B cell (primary cell): ENCODE measurements around the gene H1-8. TPM values are rescaled to one million over a fixed set of nuclear protein-coding genes. Genes with fewer than 3 reads are reported as not detected.
"Not testable (repeated sequence)": the region's sequence is repeated elsewhere in the genome, so short reads cannot be mapped to it uniquely, and the experiment has no call there.

ENCODE experiments used
- ATAC-seq: fragments of 200-7000 bp; cut with Tn5 transposase; one replicate; pipeline ENCODE4 v1.10.0; 2021; ENCODE audit warnings: low read depth, mild to moderate bottlenecking, moderate number of reproducible peaks, moderate library complexity
- CTCF ChIA-PET: fragments of 350-600 bp; sonication (Branson Sonifier 250); formaldehyde crosslinking; loops from one replicate; lab custom pipeline; 2021; ENCODE audit warnings: antibody characterized with exemption, inconsistent platforms; lab: Charles Lee
- POLR2A ChIA-PET: fragments of 350-600 bp; sonication (Branson Sonifier 250); formaldehyde crosslinking; loops from one replicate; lab custom pipeline; 2021; ENCODE audit warnings: antibody characterized with exemption; lab: Charles Lee
- DNase-seq: peaks from one replicate; pipeline ENCODE4 v3.0.0; 2013
- H2AFZ ChIP-seq: 2 replicates; pipeline ENCODE4 v1.6.1; 2012; ENCODE audit warnings: mild to moderate bottlenecking, low read depth, low read length; ENCODE audit not compliant: insufficient read depth, poor library complexity, severe bottlenecking
- H3K27ac ChIP-seq, 2 donors: 1 replicate in 1 of 2; 2 replicates in 1 of 2; pipeline ENCODE4 v1.5.1; 2012 to 2013; ENCODE audit warnings: low read length in 2 of 2, mild to moderate bottlenecking in 2 of 2, moderate library complexity in 1 of 2
- H3K27me3 ChIP-seq, 4 experiments: fragments of 200-600 bp in 1 of 4; sonication (generic) in 1 of 4; replicated peaks in 1 of 4; 1 replicate in 2 of 4; 2 replicates in 2 of 4; pipeline versions ENCODE4 v1.6.1 to v1.7.0; 2013 to 2016; ENCODE audit warnings: low read length in 3 of 4, mild to moderate bottlenecking in 2 of 4, mixed read lengths in 1 of 4, moderate library complexity in 1 of 4; ENCODE audit not compliant: insufficient read depth in 4 of 4, control insufficient read depth in 3 of 4; ENCODE audit errors: control extremely low read depth in 1 of 4
- H3K36me3 ChIP-seq, 2 experiments: replicated peaks in 1 of 2; 1 replicate in 1 of 2; 2 replicates in 1 of 2; pipeline versions ENCODE4 v1.6.1 to v1.7.1; 2013; ENCODE audit warnings: low read length in 1 of 2; ENCODE audit not compliant: insufficient read depth in 2 of 2, control insufficient read depth in 1 of 2; ENCODE audit errors: control extremely low read depth in 1 of 2, extremely low read depth in 1 of 2
- H3K4me1 ChIP-seq, 2 donors: fragments of 200-600 bp in 1 of 2; sonication (generic) in 1 of 2; 1 replicate in 1 of 2; 2 replicates in 1 of 2; pipeline versions ENCODE4 v1.5.1 to v1.6.1; 2013 to 2017; ENCODE audit warnings: low read length in 2 of 2; ENCODE audit not compliant: control insufficient read depth in 2 of 2, insufficient read depth in 2 of 2
- H3K4me2 ChIP-seq: replicated peaks from 2 replicates; pipeline ENCODE3; 2012; ENCODE audit warnings: mild to moderate bottlenecking, low read depth, low read length; ENCODE audit not compliant: poor library complexity, severe bottlenecking
- H3K4me3 ChIP-seq, 5 experiments: fragments of 200-600 bp in 1 of 5; sonication (generic) in 1 of 5; 1 replicate in 3 of 5; 2 replicates in 2 of 5; pipeline versions ENCODE4 v1.5.1 to v1.7.0; 2011 to 2016; ENCODE audit warnings: low read length in 4 of 5, mild to moderate bottlenecking in 4 of 5, low read depth in 2 of 5, control low read depth in 1 of 5, moderate library complexity in 1 of 5; ENCODE audit not compliant: insufficient read depth in 1 of 5; ENCODE audit errors: control extremely low read depth in 1 of 5, extremely low read depth in 1 of 5
- H3K79me2 ChIP-seq: fragments of 200-600 bp; sonication (generic); one replicate; pipeline ENCODE4 v1.6.0; 2016; ENCODE audit warnings: low read length; ENCODE audit not compliant: control insufficient read depth, insufficient read depth
- H3K9ac ChIP-seq: fragments of 200-600 bp; sonication (generic); 2 replicates; pipeline ENCODE4 v1.6.1; 2017; ENCODE audit warnings: mild to moderate bottlenecking, low read length, moderate library complexity
- H3K9me3 ChIP-seq, 3 donors: one replicate each; pipeline versions ENCODE4 v1.6.1 to v1.7.1; 2013; ENCODE audit warnings: low read length in 2 of 3; ENCODE audit not compliant: control insufficient read depth in 2 of 3, insufficient read depth in 1 of 3; ENCODE audit errors: control extremely low read depth in 1 of 3
- H4K20me1 ChIP-seq: 2 replicates; pipeline ENCODE4 v1.6.0; 2012; ENCODE audit warnings: mild to moderate bottlenecking, low read length; ENCODE audit not compliant: insufficient read depth, control insufficient read depth, poor library complexity, severe bottlenecking
- H3K27ac Mint-ChIP-seq: one replicate; pipeline ENCODE4 v1.8.0; 2021; ENCODE audit warnings: mixed read lengths
- H3K27me3 Mint-ChIP-seq: one replicate; pipeline ENCODE4 v1.8.0; 2021; ENCODE audit warnings: mixed read lengths
- H3K4me1 Mint-ChIP-seq: one replicate; pipeline ENCODE4 v1.8.0; 2021; ENCODE audit warnings: mixed read lengths
- H3K4me3 Mint-ChIP-seq: one replicate; pipeline ENCODE4 v1.8.0; 2021; ENCODE audit warnings: mixed read lengths
- H3K9me3 Mint-ChIP-seq: one replicate; pipeline ENCODE4 v1.8.0; 2022; ENCODE audit warnings: mixed read lengths; ENCODE audit not compliant: insufficient read depth
- EZH2 ChIP-seq: IDR thresholded peaks from 2 replicates; pipeline ENCODE4 v1.6.1; 2012; ENCODE audit warnings: borderline replicate concordance, low read depth, mild to moderate bottlenecking, moderate library complexity, low read length; ENCODE audit not compliant: insufficient read depth, poor library complexity, severe bottlenecking
- WGBS: methylation state at CpG from one replicate; pipeline ENCODE4 v1.1.5; 2013; ENCODE audit warnings: missing lambda C conversion rate; ENCODE audit not compliant: insufficient coverage; 5-methylcytosine and 5-hydroxymethylcytosine counted together
- intact Hi-C: fragments of 100-400 bp; cut with micrococcal nuclease; formaldehyde crosslinking; loops from one replicate; pipeline ENCODE4 v1.10.0; 2022
- polyA plus RNA-seq: library from polyadenylated mRNA; depleted of rRNA; stranded (reverse); fragments of >200 nt; gene quantifications from 2 replicates; pipeline ENCODE4 v1.2.3, GENCODE V29; 2012
- total RNA-seq, 2 donors: library from RNA; stranded (reverse); fragments of 120-200 nt in 1 of 2; gene quantifications; 1 replicate in 1 of 2; 2 replicates in 1 of 2; pipeline versions ENCODE4 v1.2.3 to v1.2.4, GENCODE V29; 2013 to 2022
- TF ChIP-seq, protein P1 (sequence below): fragments of 200-600 bp; IDR thresholded peaks from one replicate; pipeline ENCODE4 v1.8.0; 2022; ENCODE audit warnings: antibody characterized with exemption, mild to moderate bottlenecking

The H1-8 gene
- total and polyA plus RNA-seq, 2 donors (not counting 1 experiment from before 2014, with no cell fraction given): not detected

DNA sequence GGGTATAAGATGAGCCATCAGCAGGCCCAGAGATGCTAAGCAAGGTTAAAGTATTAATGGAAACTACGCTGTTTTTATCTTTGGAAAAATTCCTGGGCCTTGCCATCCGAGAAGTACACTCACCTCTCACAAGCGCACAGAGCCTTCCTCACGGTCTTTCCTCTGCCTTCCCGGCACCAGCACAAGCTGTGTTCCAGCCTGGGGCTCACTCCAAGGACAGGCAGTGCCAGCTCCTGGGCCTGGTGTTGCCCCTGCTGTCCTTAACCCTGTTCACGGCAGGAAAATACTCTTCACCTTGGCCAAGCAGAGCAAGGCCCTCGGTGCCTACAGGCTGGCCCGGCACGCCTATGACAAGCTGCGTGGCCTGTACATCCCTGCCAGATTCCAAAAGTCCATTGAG is 28.9 kb upstream of the H1-8 start:
- intact Hi-C loops: no loop called here
- Histone ChIP-seq H3K9ac (no peak overlapping the region), H3K27ac (no peak overlapping the region), H4K20me1 (no peaks in the 10 kb centered on the region), H3K4me1 (no peaks in the 10 kb centered on the region), H2AFZ (no peak overlapping the region), H3K36me3 (no peaks in the 10 kb centered on the region), H3K79me2 (no peaks in the 10 kb centered on the region), H3K4me2 (no peak overlapping the region), H3K9me3 (no peaks in the 10 kb centered on the region), H3K27me3 (no peaks in the 10 kb centered on the region), H3K4me3 (no peak overlapping the region)
- ATAC-seq (no peak), DNase-seq (no peak)
- H3K27ac Mint-ChIP-seq: no peak overlapping the region
- ChIA-PET POLR2A (interaction anchor here (1.0 kb wide), 1 partner anchor 12 kb away, joined by 3 read pairs; no protein-coding TSS in a partner anchor), CTCF (interaction anchor here (1.6 kb wide), 1 partner anchor 24 kb away, joined by 5 read pairs; no protein-coding TSS in a partner anchor)
- TF ChIP-seq, protein P1, sequence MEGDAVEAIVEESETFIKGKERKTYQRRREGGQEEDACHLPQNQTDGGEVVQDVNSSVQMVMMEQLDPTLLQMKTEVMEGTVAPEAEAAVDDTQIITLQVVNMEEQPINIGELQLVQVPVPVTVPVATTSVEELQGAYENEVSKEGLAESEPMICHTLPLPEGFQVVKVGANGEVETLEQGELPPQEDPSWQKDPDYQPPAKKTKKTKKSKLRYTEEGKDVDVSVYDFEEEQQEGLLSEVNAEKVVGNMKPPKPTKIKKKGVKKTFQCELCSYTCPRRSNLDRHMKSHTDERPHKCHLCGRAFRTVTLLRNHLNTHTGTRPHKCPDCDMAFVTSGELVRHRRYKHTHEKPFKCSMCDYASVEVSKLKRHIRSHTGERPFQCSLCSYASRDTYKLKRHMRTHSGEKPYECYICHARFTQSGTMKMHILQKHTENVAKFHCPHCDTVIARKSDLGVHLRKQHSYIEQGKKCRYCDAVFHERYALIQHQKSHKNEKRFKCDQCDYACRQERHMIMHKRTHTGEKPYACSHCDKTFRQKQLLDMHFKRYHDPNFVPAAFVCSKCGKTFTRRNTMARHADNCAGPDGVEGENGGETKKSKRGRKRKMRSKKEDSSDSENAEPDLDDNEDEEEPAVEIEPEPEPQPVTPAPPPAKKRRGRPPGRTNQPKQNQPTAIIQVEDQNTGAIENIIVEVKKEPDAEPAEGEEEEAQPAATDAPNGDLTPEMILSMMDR: no peak
- TF ChIP-seq EZH2: no peak
- H3K9me3 Mint-ChIP-seq: no peaks in the 10 kb centered on the region
- H3K27me3 Mint-ChIP-seq: no peaks in the 10 kb centered on the region
- 93% methylated on average over 10 of the region's 10 CpGs for WGBS
- no peaks in the 10 kb centered on the region for H3K4me1 Mint-ChIP-seq
- no peak overlapping the region for H3K4me3 Mint-ChIP-seq

DNA sequence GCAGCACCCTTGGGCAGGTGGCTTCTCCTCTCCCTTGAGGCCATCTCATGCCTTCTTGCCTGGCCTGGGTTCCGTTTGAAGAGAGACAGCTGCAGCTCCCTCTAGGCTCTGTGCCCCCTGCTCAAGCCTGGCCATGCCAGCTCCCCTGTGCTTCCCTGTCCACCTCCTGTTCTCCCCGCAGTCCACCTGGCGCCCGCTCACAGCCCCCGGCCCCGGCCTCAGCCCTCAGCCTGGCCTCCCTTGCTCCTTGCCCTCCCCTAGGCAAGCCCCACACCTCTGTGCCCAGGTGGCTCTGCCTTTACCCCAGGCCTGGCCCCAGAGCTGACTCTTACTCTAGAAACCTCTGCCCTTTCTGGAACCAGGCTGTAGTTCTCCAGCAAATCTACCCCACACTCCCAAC is 28.4 kb upstream of the H1-8 start:
- no peaks in the 10 kb centered on the region for H3K9me3 Mint-ChIP-seq
- no peak for ATAC-seq
- DNase-seq: no peak
- no peaks in the 10 kb centered on the region for H3K9me3 ChIP-seq
- H3K79me2 ChIP-seq: no peaks in the 10 kb centered on the region
- no peaks in the 10 kb centered on the region for H3K27me3 ChIP-seq
- H4K20me1 ChIP-seq: no peaks in the 10 kb centered on the region
- no peak overlapping the region for H3K9ac ChIP-seq
- TF ChIP-seq, protein P1: no peak
- no peak for TF ChIP-seq EZH2
- H3K4me2 ChIP-seq: no peak overlapping the region
- no peak overlapping the region for H2AFZ ChIP-seq
- no peak overlapping the region for H3K27ac ChIP-seq
- H3K36me3 ChIP-seq: no peaks in the 10 kb centered on the region
- no peaks in the 10 kb centered on the region for H3K27me3 Mint-ChIP-seq
- H3K4me3 Mint-ChIP-seq: no peak overlapping the region
- intact Hi-C loops: no loop called here
- CTCF ChIA-PET: interaction anchor here (1.1 kb wide), 1 partner anchor 24 kb away, joined by 3 read pairs; no protein-coding TSS in a partner anchor
- POLR2A ChIA-PET: interaction anchor here (1.0 kb wide), 1 partner anchor 11 kb away, joined by 3 read pairs; no protein-coding TSS in a partner anchor
- H3K4me3 ChIP-seq: no peak overlapping the region
- no peaks in the 10 kb centered on the region for H3K4me1 ChIP-seq
- H3K4me1 Mint-ChIP-seq: no peaks in the 10 kb centered on the region
- 90% methylated on average over 6 of the region's 6 CpGs for WGBS
- no peak overlapping the region for H3K27ac Mint-ChIP-seq

DNA sequence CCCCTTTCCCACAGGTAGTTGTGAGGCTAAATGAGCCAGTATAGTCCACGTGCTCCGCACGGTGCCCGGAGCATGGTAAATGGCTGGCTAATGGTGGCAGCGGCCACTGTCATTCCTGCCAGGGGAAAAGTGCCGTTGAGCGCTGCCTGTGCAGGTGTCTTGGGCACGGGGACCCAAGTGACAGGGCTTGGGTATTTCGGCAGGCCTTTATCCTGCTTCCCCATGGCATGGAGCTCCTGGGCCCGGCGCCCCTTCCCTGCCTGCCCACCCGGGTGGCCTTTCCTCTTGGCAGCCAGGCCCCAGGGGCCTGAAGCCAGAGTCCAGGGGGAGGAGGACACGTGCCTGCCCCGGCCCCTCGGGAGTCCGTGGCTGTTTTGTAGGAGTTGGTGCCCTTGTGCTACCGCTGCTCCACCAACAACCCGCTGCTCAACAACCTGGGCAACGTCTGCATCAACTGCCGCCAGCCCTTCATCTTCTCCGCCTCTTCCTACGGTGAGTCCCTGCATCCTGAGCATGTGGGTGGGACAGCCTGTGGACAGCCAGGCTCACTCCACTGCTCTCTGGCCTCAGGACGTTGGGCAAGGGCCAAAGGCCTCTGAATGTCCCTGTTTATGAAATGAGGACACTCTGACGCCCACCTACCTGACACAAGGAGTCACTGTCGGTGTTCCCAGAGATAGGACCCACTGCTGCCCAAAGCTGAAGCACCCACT is 27.7 kb upstream of the H1-8 start:
- H3K4me2 ChIP-seq, H3K27me3 ChIP-seq, H4K20me1 ChIP-seq, H3K4me3 ChIP-seq, H3K9me3 Mint-ChIP-seq, H3K36me3 ChIP-seq, H3K27ac ChIP-seq, H3K4me1 ChIP-seq, H3K79me2 ChIP-seq, intact Hi-C loops, H3K4me3 Mint-ChIP-seq, H3K9ac ChIP-seq, H3K27ac Mint-ChIP-seq, H3K9me3 ChIP-seq, H3K27me3 Mint-ChIP-seq, ATAC-seq, H3K4me1 Mint-ChIP-seq, H2AFZ ChIP-seq, DNase-seq: not testable (repeated sequence)
- 96% methylated on average over 8 of the region's 25 CpGs for WGBS
- ChIA-PET POLR2A (interaction anchor here (1.0 kb wide), 1 partner anchor 11 kb away, joined by 3 read pairs; no protein-coding TSS in a partner anchor), CTCF (interaction anchor here (1.1 kb wide), 1 partner anchor 25 kb away, joined by 3 read pairs; no protein-coding TSS in a partner anchor)
